Progenitor cell of endocrine pancreas (in vitro differentiated cells): ENCODE measurements around the gene MS4A3. TPM values are rescaled to one million over a fixed set of nuclear protein-coding genes. Genes with fewer than 3 reads are reported as not detected.

Source experiments
- DNase-seq: peaks from one replicate; pipeline ENCODE4 v3.0.0; 2021; ENCODE audit warnings: low spot score; ENCODE audit not compliant: unreplicated experiment
- H3K27ac Mint-ChIP-seq: 2 replicates; pipeline ENCODE4 v1.8.0; 2021; ENCODE audit warnings: mild to moderate bottlenecking, moderate library complexity, mixed read lengths
- H3K27me3 Mint-ChIP-seq: 2 replicates; pipeline ENCODE4 v1.8.0; 2021; ENCODE audit warnings: mixed read lengths
- H3K36me3 Mint-ChIP-seq: 2 replicates; pipeline ENCODE4 v1.8.0; 2022; ENCODE audit warnings: mixed read lengths; ENCODE audit not compliant: insufficient read depth
- H3K4me1 Mint-ChIP-seq: 2 replicates; pipeline ENCODE4 v1.8.0; 2021; ENCODE audit warnings: low read depth, mixed read lengths
- H3K4me3 Mint-ChIP-seq: 2 replicates; pipeline ENCODE4 v1.8.0; 2021; ENCODE audit warnings: low read depth, mild to moderate bottlenecking, moderate library complexity, mixed read lengths
- H3K9me3 Mint-ChIP-seq: 2 replicates; pipeline ENCODE4 v1.8.0; 2021; ENCODE audit warnings: low read depth, mixed read lengths
- total RNA-seq: library from RNA; stranded (reverse); gene quantifications from 2 replicates; pipeline ENCODE4 v1.2.1, GENCODE V29; 2021
- TF ChIP-seq, protein P1 (sequence below): fragments of 200-600 bp; sonication (generic); IDR thresholded peaks from one replicate; pipeline ENCODE4 v1.5.0; 2021; ENCODE audit warnings: antibody characterized with exemption, mild to moderate bottlenecking; ENCODE audit not compliant: unreplicated experiment

MS4A3 gene
- total RNA-seq, 1 donor from 2014 or later, result not detected

- H3K4me1 Mint-ChIP-seq, result peaks cover 9% of the 10 kb centered on the region
Measured at GRCh38 chr11:60111793-60112192, 55.3 kb downstream of the MS4A3 start.

GRCh38 chr11:60116996-60117790 is 60.7 kb downstream of the MS4A3 start:
- peaks cover 14% of the 10 kb centered on the region for H3K4me1 Mint-ChIP-seq
- H3K4me3 Mint-ChIP-seq, result no peak overlapping the region
- no peaks in the 10 kb centered on the region for H3K36me3 Mint-ChIP-seq
- H3K27me3 Mint-ChIP-seq, result no peaks in the 10 kb centered on the region
- no peak for DNase-seq
- TF ChIP-seq, protein P1, sequence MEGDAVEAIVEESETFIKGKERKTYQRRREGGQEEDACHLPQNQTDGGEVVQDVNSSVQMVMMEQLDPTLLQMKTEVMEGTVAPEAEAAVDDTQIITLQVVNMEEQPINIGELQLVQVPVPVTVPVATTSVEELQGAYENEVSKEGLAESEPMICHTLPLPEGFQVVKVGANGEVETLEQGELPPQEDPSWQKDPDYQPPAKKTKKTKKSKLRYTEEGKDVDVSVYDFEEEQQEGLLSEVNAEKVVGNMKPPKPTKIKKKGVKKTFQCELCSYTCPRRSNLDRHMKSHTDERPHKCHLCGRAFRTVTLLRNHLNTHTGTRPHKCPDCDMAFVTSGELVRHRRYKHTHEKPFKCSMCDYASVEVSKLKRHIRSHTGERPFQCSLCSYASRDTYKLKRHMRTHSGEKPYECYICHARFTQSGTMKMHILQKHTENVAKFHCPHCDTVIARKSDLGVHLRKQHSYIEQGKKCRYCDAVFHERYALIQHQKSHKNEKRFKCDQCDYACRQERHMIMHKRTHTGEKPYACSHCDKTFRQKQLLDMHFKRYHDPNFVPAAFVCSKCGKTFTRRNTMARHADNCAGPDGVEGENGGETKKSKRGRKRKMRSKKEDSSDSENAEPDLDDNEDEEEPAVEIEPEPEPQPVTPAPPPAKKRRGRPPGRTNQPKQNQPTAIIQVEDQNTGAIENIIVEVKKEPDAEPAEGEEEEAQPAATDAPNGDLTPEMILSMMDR, result no peak
- H3K9me3 Mint-ChIP-seq, result peaks cover 9% of the 10 kb centered on the region
- no peak overlapping the region for H3K27ac Mint-ChIP-seq

More at GRCh38 chr11:60111793-60112192, 55.3 kb downstream of the MS4A3 start:
- DNase-seq, result no peak
- peaks cover 10% of the 10 kb centered on the region for H3K9me3 Mint-ChIP-seq
- H3K36me3 Mint-ChIP-seq, result no peaks in the 10 kb centered on the region
- H3K4me3 Mint-ChIP-seq, result no peak overlapping the region
- H3K27me3 Mint-ChIP-seq, result peaks cover 16% of the 10 kb centered on the region
- no peak overlapping the region for H3K27ac Mint-ChIP-seq
- TF ChIP-seq, protein P1, result no peak

- Mint-ChIP-seq H3K4me1 (peaks cover 9% of the 10 kb centered on the region), H3K4me3 (no peak overlapping the region), H3K27me3 (no peaks in the 10 kb centered on the region), H3K27ac (no peak overlapping the region), H3K36me3 (no peaks in the 10 kb centered on the region), H3K9me3 (peaks cover 2% of the 10 kb centered on the region)
- TF ChIP-seq, protein P1, result no peak
- no peak for DNase-seq
Measured at GRCh38 chr11:60118338-60118737, 61.9 kb downstream of the MS4A3 start.

DNA sequence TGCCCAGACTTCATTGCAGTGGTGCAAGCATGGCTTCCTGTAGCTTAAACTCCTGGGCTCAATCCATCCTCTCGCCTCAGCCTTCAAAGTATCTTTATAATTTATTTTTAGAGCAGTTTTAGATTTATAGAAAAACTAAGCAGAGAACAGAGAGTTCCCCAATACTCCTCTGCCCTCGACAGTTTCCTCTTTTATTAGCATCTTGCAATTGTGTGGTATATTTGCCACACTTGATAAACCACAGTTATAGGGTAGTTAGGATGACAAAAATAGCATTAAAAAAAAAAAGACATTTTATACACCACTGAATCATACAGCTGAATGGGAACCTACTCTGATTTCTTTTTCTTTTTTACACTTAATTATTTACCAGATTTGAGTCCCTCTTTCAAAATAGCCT is 63.2 kb downstream of the MS4A3 start:
- H3K9me3 Mint-ChIP-seq, result peaks cover 5% of the 10 kb centered on the region

More for the DNA sequence above, 63.2 kb downstream of the MS4A3 start:
- Mint-ChIP-seq H3K4me3 (no peak overlapping the region), H3K27ac (no peak overlapping the region), H3K4me1 (peaks cover 12% of the 10 kb centered on the region), H3K36me3 (peaks cover 3% of the 10 kb centered on the region), H3K27me3 (no peaks in the 10 kb centered on the region)
- TF ChIP-seq, protein P1, result no peak
- no peak for DNase-seq

Other genes with a start within 250 kb of the MS4A3 start
- 44.2 and 44.7 TPM in 2 replicates for gene MRPL16, start 245.9 kb upstream of the MS4A3 start, total RNA-seq
- gene CBLIF, start 211.2 kb upstream of the MS4A3 start, total RNA-seq, result 17.9 and 27.1 TPM in 2 replicates
- 3.2 and 3.5 TPM in 2 replicates for gene TCN1, start 190.2 kb upstream of the MS4A3 start, total RNA-seq
- gene OOSP3, start 177.9 kb upstream of the MS4A3 start, total RNA-seq, result 0.49 TPM in 1 of 2 replicates, not detected in the other
- not detected in 2 replicates for gene OOSP1, start 118.2 kb upstream of the MS4A3 start, total RNA-seq
- gene OOSP4A, start 92.6 kb upstream of the MS4A3 start, total RNA-seq, result not detected in 2 replicates
- not detected in 2 replicates for gene OOSP4B, start 39.5 kb upstream of the MS4A3 start, total RNA-seq
- gene OOSP2, start 16.3 kb upstream of the MS4A3 start, total RNA-seq, result not detected in 2 replicates
- not detected in 2 replicates for gene MS4A2, start 32.0 kb downstream of the MS4A3 start, total RNA-seq
- not detected in 2 replicates for gene MS4A6A, start 126.4 kb downstream of the MS4A3 start, total RNA-seq
- gene MS4A4E, start 186.5 kb downstream of the MS4A3 start, total RNA-seq, result not detected in 2 replicates
- gene MS4A4A, start 224.0 kb downstream of the MS4A3 start, total RNA-seq, result 0.33 TPM in 1 of 2 replicates, not detected in the other